HG03575 (cell line): ENCODE data around the gene HAGHL.

Experiments
- ATAC-seq: cut with Tn5 transposase; IDR thresholded peaks from one replicate; pipeline ENCODE4 v1.9.1; 2021; ENCODE audit not compliant: unreplicated experiment, insufficient number of reproducible peaks, low FRiP score; ENCODE audit errors: extremely low read depth

HAGHL gene

GRCh38 chr16:726438-727290, at the start of gene HAGHL, which contains the start of gene CCDC78:
HAGHL (plus strand) TSS chr16:727106; CDS start chr16:727510, 404 bp downstream.
CCDC78 (minus strand) TSS chr16:726443; CDS start chr16:726367, 76 bp downstream.
- no peak for ATAC-seq

- ATAC-seq, result no peak
These were observed 49.4 kb upstream of the HAGHL start for GRCh38 chr16:677316-678190.

DNA sequence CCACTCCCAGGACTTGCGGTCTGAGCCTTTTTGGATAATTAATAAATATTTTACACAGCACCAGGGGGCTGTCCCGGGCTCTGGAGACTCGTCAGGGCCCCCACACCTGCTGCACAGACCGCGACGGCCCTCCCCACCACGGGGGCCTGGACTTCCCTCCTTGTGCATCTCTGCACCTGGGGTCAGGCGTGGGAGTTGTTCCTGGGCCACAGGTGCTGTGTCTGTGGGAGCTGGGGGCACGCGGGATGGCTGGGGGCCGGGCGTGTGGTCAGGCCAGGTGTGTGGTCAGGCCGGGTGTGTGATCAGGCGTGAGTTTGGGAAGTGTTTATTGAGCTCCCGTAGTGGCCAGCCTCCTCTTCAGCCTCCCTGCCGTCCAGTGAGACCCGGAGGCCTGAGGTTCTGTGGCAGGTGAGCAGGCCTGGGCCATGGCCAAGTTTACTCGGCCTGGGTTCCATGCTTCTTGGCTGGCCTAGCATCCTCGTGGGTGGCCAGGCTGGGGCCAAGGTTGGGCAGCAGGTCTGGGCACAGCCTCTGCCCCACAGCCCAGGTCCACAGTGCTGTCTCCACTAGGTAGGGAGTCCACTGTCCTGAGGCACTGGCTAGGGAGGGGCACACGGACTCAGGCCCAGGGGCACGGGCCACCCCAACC, 48.6 kb upstream of the HAGHL start:
- ATAC-seq, result no peak

- ATAC-seq, result no peak
These were observed 47.8 kb upstream of the HAGHL start for GRCh38 chr16:678858-679813.

DNA sequence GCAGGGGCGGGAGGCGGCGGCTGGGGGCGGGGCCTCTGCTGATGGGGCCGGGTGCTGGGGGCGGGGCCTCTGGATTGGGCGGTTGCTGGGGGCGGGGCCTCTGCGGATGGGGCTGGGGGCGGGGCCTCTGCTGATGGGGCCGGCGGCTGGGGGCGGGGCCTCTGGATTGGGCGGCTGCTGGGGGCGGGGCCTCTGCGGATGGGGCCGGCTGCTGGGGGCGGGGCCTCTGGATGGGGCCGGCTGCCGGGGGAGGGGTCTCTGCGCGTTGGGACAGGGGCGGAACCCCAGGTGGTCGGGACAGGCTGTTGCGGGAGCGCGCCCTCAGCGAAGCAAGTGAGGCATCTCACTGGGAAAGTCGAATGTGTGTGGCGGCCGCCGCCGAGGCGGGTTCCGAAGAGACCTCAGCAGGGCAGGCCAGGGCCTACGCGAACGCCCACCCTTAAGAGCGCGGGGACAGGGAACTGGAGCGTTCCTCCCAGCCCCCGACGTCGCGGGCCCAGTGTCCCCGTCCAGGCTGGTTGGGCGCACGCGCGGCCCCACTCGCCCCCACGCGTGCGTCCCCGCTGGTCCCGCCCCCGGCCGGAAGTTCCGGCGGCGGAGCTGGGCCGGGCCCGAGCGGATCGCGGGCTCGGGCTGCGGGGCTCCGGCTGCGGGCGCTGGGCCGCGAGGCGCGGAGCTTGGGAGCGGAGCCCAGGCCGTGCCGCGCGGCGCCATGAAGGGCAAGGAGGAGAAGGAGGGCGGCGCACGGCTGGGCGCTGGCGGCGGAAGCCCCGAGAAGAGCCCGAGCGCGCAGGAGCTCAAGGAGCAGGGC, 46.9 kb upstream of the HAGHL start, which contains the start of gene STUB1:
Gene STUB1, plus strand, starts transcription at position 597 of the 811 bp plus-strand sequence. Its CDS starts 116 bp downstream, at position 713.
- ATAC-seq, result no peak

DNA sequence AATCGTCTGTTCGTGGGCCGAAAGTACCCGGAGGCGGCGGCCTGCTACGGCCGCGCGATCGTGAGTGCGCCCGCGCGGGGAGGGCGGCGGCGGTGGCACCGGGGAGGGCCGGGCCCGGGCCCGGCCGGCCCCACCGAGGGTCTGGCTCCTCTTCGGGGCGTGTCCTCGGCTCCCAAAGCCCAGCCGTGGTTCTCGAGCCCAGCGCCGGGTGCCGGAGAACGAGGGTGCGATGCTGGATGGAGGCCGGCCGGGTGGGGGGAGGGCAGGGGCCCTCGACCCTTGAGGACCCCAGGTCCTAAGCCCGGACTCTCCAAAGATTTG, 46.3 kb upstream of the HAGHL start:
- no peak for ATAC-seq

DNA sequence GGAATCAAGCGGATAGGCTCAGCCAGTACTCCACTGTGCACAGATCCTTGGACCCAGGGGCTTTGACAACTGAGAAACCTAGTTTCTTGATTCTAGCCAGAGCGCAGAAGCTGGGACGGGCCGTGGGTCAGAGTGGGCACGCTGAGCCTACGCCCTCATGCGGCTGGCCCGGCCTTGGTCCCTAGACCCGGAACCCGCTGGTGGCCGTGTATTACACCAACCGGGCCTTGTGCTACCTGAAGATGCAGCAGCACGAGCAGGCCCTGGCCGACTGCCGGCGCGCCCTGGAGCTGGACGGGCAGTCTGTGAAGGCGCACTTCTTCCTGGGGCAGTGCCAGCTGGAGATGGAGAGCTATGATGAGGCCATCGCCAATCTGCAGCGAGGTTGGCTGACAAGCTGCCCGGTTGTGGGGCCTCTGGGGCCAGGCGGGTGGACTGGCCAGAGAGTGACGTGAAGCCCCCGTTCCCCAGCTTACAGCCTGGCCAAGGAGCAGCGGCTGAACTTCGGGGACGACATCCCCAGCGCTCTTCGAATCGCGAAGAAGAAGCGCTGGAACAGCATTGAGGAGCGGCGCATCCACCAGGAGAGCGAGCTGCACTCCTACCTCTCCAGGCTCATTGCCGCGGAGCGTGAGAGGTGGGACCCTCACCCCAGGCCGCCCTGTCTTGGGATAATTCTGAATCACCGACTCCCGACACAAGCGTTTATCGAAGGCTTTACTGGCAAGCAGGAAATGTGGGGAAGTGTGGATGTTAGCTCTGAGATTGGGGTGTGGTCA, 45.8 kb upstream of the HAGHL start:
- no peak for ATAC-seq

GRCh38 chr16:681746-682427, 45.0 kb upstream of the HAGHL start:
- no peak for ATAC-seq

DNA sequence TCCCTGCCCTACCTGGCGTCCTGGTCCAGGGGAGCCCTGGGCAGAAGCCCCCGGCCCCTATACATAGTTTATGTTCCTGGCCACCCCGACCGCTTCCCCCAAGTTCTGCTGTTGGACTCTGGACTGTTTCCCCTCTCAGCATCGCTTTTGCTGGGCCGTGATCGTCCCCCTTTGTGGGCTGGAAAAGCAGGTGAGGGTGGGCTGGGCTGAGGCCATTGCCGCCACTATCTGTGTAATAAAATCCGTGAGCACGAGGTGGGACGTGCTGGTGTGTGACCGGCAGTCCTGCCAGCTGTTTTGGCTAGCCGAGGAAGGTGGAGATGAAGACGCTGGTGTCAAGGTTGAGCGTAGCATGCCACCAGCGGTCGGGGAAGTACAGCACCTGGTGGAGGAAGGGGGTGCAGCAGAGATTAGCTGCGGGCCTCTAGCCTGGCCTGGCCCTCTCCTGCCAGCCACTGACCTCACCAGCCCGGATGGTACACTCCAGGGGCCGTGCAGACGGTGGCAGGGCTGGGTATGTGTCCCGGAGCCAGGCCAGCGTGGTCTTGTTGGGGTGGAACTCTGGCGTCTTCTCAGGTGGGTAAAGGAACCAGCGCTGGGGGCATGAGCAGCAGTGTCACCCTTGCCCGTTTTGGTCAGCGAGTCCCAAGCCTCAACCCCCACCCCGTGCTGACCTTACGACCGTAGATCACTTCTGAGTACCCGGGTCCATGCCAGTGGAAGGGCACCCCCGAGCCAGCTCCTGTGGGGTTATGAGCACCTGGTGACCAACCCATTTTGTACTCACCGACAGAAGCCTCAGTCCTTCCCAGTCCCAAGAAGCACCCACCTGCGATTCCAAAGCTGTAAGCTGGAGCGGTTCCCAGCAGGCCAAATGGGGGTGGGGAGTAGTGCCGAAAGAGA, 44.2 kb upstream of the HAGHL start:
- no peak for ATAC-seq

GRCh38 chr16:683396-684070, 43.4 kb upstream of the HAGHL start:
- ATAC-seq, result no peak

DNA sequence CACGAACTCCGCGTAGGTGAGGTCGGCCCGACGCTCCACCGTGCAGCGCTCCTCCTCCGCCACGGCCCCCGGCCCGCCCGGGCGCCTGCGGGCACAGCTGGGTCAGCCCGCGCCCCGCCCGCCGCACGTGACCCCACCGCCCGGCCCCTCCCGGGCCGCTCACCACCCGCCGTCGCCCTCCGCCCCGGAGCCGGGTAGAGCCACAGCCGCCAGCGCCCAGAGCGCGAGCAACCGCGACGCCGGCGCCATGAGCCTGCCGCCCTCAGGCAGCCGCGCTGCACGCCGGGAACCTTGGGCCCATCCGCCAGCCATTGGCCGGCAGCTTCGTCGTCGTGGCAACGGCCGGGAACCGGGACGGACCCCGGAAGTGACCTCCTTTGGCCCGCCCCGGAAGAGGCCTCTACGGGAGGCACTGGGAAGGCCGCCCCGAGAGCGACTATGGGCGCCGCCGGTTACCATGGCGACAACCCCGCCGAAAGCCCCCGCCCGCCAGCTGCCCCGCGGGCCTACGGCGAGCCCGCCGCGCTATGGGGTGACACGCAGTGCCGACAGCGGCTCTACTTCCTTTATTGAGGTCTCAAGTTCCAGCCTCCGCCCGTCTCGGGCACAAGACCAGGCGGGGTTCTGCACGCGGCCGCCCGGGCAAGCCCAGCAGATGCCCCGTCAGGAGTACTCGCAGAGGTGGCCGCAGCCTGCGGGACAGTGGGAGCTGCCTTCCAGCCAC, 42.7 kb upstream of the HAGHL start, which contains the start of gene JMJD8:
Gene JMJD8, minus strand, starts transcription at position 264 of the 724 bp plus-strand sequence. Its CDS starts 15 bp downstream, at position 249.
- no peak for ATAC-seq

- ATAC-seq, result no peak
These were observed 41.8 kb upstream of the HAGHL start for GRCh38 chr16:684961-685696.

- no peak for ATAC-seq
These were observed 40.9 kb upstream of the HAGHL start for GRCh38 chr16:685967-686366.
